OCI-LY1 (cell line): Measurements from ENCODE around the gene SMCHD1.

Experiments
- H2AFZ ChIP-seq: fragments of 200-600 bp; sonication (generic), shearing (Covaris generic); 2 replicates; pipeline ENCODE4 v1.6.0; 2014; ENCODE audit warnings: antibody characterized with exemption, mild to moderate bottlenecking, low read length
- H3F3A ChIP-seq: fragments of 200-600 bp; sonication (generic), shearing (Covaris generic); 2 replicates; pipeline ENCODE4 v1.6.0; 2014; ENCODE audit warnings: mild to moderate bottlenecking, antibody characterized with exemption, low read length, moderate library complexity; ENCODE audit not compliant: insufficient read depth
- H3K27ac ChIP-seq: fragments of 200-600 bp; sonication (generic); 2 replicates; pipeline ENCODE4 v1.5.1; 2014; ENCODE audit warnings: low read length, mixed run types, mild to moderate bottlenecking, low read depth; ENCODE audit not compliant: poor library complexity, severe bottlenecking
- H3K27me3 ChIP-seq: fragments of 200-600 bp; sonication (generic); 2 replicates; pipeline ENCODE4 v1.6.0; 2014; ENCODE audit warnings: antibody characterized with exemption, mild to moderate bottlenecking, low read length, moderate library complexity; ENCODE audit not compliant: insufficient read depth
- H3K36me3 ChIP-seq: fragments of 200-600 bp; sonication (generic); 2 replicates; pipeline ENCODE4 v1.6.1; 2014; ENCODE audit warnings: mild to moderate bottlenecking, antibody characterized with exemption, low read length, moderate library complexity, mixed read lengths; ENCODE audit not compliant: insufficient read depth
- H3K4me1 ChIP-seq: fragments of 200-600 bp; sonication (generic); 2 replicates; pipeline ENCODE4 v1.5.1; 2014; ENCODE audit warnings: mild to moderate bottlenecking, low read length, moderate library complexity; ENCODE audit not compliant: insufficient read depth, severe bottlenecking
- H3K4me2 ChIP-seq: fragments of 200-600 bp; sonication (generic), shearing (Covaris generic); 2 replicates; pipeline ENCODE4 v1.6.1; 2014; ENCODE audit warnings: low read length
- H3K4me3 ChIP-seq: fragments of 200-600 bp; sonication (generic); 2 replicates; pipeline ENCODE4 v1.5.1; 2014; ENCODE audit warnings: low read length, low read depth, mild to moderate bottlenecking, mixed read lengths; ENCODE audit not compliant: poor library complexity, severe bottlenecking
- H3K79me2 ChIP-seq: fragments of 200-600 bp; shearing (Covaris generic); 2 replicates; pipeline ENCODE4 v1.6.1; 2016; ENCODE audit warnings: mixed run types, low read length, mixed read lengths; ENCODE audit not compliant: insufficient read depth
- H3K9ac ChIP-seq: fragments of 200-600 bp; sonication (generic), shearing (Covaris generic); 2 replicates; pipeline ENCODE4 v1.6.1; 2014; ENCODE audit warnings: mild to moderate bottlenecking, low read length, mixed read lengths
- H3K9me2 ChIP-seq: fragments of 200-600 bp; sonication (generic), shearing (Covaris generic); 2 replicates; pipeline ENCODE4 v1.6.1; 2014; ENCODE audit warnings: low read depth, mild to moderate bottlenecking, low read length, mixed read lengths
- H3K9me3 ChIP-seq: fragments of 200-600 bp; shearing (Covaris generic); 2 replicates; pipeline ENCODE4 v1.6.1; 2014; ENCODE audit warnings: low read length, mixed read lengths
- H4K20me1 ChIP-seq: fragments of 200-600 bp; sonication (generic), shearing (Covaris generic); 2 replicates; pipeline ENCODE4 v1.6.0; 2016; ENCODE audit warnings: mild to moderate bottlenecking, low read length; ENCODE audit not compliant: insufficient read depth
- EZH2 ChIP-seq: fragments of 200-600 bp; sonication (generic), shearing (Covaris generic); IDR thresholded peaks from 2 replicates; pipeline ENCODE4 v1.8.0; 2017; ENCODE audit warnings: borderline replicate concordance, mixed run types, mild to moderate bottlenecking, antibody characterized with exemption, low read length, moderate library complexity, mixed read lengths
- TF ChIP-seq, protein P1 (sequence below): fragments of 200-600 bp; sonication (generic), shearing (Covaris generic); IDR thresholded peaks from 2 replicates; pipeline ENCODE4 v1.5.1; 2017; ENCODE audit warnings: mild to moderate bottlenecking, antibody characterized with exemption, low read length, moderate library complexity, mixed read lengths

The SMCHD1 gene

DNA sequence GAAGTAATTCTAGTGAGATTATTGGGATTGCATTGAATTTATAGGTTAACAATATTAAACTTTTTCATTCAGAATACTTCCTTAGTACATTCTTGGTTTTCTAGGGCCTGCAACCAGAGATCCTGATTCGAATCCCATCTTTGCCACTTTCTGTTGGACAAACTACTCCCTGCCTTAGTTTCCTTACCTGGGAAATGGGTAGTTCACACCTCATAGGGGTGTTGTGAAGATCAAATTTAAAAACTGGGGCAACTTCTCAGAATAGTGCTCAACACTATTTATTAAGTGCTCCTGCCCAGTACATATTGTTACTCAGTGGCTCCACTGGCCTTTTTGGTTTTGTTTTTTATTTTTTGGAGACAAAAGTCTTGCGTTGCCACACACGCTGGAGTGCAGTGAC, 43.5 kb downstream of the SMCHD1 start:
- H3K9me3 ChIP-seq: no peaks in the 10 kb centered on the region
- TF ChIP-seq EZH2: no peak
- TF ChIP-seq, protein P1, sequence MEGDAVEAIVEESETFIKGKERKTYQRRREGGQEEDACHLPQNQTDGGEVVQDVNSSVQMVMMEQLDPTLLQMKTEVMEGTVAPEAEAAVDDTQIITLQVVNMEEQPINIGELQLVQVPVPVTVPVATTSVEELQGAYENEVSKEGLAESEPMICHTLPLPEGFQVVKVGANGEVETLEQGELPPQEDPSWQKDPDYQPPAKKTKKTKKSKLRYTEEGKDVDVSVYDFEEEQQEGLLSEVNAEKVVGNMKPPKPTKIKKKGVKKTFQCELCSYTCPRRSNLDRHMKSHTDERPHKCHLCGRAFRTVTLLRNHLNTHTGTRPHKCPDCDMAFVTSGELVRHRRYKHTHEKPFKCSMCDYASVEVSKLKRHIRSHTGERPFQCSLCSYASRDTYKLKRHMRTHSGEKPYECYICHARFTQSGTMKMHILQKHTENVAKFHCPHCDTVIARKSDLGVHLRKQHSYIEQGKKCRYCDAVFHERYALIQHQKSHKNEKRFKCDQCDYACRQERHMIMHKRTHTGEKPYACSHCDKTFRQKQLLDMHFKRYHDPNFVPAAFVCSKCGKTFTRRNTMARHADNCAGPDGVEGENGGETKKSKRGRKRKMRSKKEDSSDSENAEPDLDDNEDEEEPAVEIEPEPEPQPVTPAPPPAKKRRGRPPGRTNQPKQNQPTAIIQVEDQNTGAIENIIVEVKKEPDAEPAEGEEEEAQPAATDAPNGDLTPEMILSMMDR: no peak
- H3K4me1 ChIP-seq: no peaks in the 10 kb centered on the region
- H3K4me2 ChIP-seq: no peak overlapping the region
- H3K9me2 ChIP-seq: no peaks in the 10 kb centered on the region
- no peak overlapping the region for H3K4me3 ChIP-seq
- no peak overlapping the region for H3K27ac ChIP-seq
- no peak overlapping the region for H3K9ac ChIP-seq
- no peaks in the 10 kb centered on the region for H3F3A ChIP-seq
- H3K79me2 ChIP-seq: no peaks in the 10 kb centered on the region
- no peaks in the 10 kb centered on the region for H4K20me1 ChIP-seq
- no peak overlapping the region for H2AFZ ChIP-seq
- H3K27me3 ChIP-seq: no peaks in the 10 kb centered on the region
- peaks cover 90% of the 10 kb centered on the region for H3K36me3 ChIP-seq

DNA sequence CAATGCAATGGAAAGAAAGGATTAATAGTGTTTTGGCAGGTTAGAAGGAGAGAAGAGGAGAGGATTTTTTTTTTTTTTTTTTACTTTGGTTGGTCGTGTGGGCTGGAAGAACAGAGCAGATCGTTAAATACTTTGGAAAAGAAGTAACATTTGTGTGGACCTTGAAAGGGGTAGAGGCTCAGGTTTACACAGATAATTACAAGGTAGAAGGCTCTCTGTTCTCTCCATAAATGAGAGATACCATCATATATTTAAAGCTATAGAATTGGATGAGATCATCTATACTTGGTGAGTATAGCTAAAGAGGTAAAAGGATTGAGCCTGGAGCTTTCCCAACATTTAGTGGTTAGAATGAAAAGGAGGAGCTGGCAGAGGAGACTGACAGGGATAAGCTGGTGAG, 49.0 kb downstream of the SMCHD1 start:
- Histone ChIP-seq H3K27me3 (no peaks in the 10 kb centered on the region), H3K27ac (no peak overlapping the region), H3K4me1 (no peaks in the 10 kb centered on the region), H3K36me3 (peaks cover 81% of the 10 kb centered on the region), H4K20me1 (no peaks in the 10 kb centered on the region), H3K9me2 (no peaks in the 10 kb centered on the region), H3K4me3 (no peak overlapping the region), H2AFZ (no peak overlapping the region), H3K9me3 (no peaks in the 10 kb centered on the region), H3K9ac (no peak overlapping the region), H3K79me2 (no peaks in the 10 kb centered on the region), H3F3A (no peaks in the 10 kb centered on the region), H3K4me2 (no peak overlapping the region)
- TF ChIP-seq, protein P1: no peak
- TF ChIP-seq EZH2: no peak

DNA sequence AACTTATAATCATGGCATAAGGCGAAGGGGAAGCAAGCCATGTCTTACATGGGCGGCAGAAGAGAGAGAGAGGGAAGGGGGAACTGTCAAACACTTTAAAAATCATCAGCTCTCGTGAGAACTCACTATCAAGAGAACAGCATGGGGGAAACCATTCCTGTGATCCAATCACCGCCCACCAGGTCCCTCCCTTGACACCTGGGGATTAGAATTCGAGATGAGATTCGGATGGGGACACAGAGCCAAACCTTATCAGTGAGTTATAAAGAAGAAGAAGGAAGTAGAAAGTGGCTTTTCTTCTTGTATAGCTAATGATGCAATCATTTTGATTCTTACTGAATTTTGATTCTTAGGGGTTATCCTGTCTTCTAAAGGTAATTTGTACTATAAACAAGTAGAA, 51.4 kb downstream of the SMCHD1 start:
- Histone ChIP-seq H2AFZ (no peak overlapping the region), H3K4me2 (no peak overlapping the region), H3K9me3 (no peaks in the 10 kb centered on the region), H3K27me3 (no peaks in the 10 kb centered on the region), H3K9me2 (no peaks in the 10 kb centered on the region), H3K79me2 (no peaks in the 10 kb centered on the region), H3K27ac (no peak overlapping the region), H3K4me3 (no peak overlapping the region), H3K36me3 (peaks cover 78% of the 10 kb centered on the region), H3F3A (no peaks in the 10 kb centered on the region), H3K4me1 (no peaks in the 10 kb centered on the region), H3K9ac (no peak overlapping the region), H4K20me1 (no peaks in the 10 kb centered on the region)
- no peak for TF ChIP-seq EZH2
- TF ChIP-seq, protein P1: no peak
